ENCODE measurements around the gene BTBD6.

The BTBD6 gene

GRCh38 chr14:105248368-105249181 lies at the start of gene BTBD6:
BTBD6 (plus strand) TSS chr14:105248533; CDS start chr14:105248712, 179 bp downstream.
- peak; percentile 74 to 77 for DNase-seq (ENCODE audit: low read depth in 1 of 2, low spot score in 1 of 2)

DNA sequence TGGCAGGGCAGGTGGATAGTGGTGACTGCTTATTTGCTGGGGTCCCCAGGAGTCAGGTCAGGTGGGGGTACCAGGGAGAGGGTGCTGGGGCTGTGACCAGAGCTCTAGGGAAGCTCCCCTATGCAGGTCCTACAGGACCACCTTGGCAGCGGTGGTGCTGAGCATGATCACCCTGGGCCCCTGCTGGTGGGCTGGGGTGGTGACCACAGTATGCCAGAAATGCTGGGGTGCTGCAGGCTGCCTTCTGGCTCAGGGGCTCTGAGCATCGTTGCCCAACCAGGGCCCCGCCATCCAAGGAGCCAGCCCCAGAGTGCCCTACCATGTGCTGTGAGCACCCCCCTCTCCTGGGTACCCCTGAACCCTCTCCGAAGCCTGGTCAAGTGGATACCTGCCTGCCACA lies 49.7 kb upstream of the BTBD6 start:
- no peak for DNase-seq (ENCODE audit: low read depth in 1 of 2, low spot score in 1 of 2)

DNA sequence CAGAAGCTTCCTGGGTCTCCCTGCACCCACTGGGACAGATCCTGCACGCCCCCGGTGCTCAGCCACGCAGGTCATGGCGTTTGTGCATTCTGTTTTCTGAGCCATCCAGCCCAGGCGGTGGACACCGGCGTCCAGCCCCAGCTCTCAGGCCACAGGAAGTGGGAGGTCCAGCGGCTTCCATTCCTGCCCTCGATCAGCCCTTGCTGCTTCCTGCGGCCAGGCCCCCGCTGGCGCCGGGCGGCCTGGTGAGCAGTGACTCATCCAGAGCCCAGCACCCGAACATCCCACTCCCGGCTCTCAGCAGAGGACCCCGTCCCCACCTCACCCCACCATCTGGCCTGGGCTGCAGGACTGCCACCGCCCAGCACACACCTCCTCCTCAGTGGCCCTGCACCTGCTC lies 49.2 kb upstream of the BTBD6 start:
- DNase-seq (ENCODE audit: low read depth in 1 of 2, low spot score in 1 of 2), result no peak

DNA sequence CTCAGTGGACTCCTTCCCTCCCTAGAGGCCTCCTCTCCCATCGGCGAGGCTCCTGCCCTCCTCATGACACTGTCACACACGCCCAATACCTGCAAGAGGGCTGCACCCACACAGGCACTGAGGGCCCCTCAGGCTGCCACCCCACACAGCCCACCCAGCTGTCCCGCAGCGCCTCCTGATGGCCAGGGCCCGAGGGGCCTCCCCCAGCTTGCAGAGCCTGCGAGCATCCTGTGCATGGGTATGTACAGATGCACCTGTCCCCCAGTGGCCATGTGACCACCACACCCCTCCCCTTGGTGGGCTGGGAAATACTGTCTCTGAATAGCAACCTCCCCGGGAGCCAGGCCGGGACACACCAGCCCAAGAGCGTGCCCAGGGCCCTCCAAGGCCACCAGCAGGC lies 48.3 kb upstream of the BTBD6 start:
- DNase-seq (ENCODE audit: low read depth in 1 of 2, low spot score in 1 of 2), result no peak

DNA sequence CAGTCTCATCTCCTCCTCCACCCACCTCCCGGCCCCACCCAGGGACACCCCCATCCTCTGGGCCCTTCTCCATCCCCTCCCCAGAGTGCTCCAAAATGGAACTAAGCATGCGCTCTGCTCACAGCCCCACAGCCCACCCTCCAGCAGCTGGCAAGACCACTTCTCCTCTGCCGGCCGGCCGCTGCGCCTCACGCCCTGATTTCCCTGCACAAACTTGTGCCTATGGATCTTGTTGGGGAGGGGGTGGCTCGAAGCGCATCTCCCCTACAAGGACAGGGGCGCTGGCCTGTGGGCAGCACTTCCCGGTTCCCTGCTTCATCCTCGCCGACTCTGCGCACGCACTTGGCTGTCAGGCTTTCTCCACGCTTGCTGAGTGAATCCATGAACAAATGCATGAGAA lies 47.7 kb upstream of the BTBD6 start:
- no peak for DNase-seq (ENCODE audit: low read depth in 1 of 2, low spot score in 1 of 2)

- no peak for DNase-seq (ENCODE audit: low read depth in 1 of 2, low spot score in 1 of 2)
Measured at GRCh38 chr14:105201156-105201924, 47.0 kb upstream of the BTBD6 start.

GRCh38 chr14:105201925-105202513 lies 46.3 kb upstream of the BTBD6 start:
- no peak for DNase-seq (ENCODE audit: low read depth in 1 of 2, low spot score in 1 of 2)

DNA sequence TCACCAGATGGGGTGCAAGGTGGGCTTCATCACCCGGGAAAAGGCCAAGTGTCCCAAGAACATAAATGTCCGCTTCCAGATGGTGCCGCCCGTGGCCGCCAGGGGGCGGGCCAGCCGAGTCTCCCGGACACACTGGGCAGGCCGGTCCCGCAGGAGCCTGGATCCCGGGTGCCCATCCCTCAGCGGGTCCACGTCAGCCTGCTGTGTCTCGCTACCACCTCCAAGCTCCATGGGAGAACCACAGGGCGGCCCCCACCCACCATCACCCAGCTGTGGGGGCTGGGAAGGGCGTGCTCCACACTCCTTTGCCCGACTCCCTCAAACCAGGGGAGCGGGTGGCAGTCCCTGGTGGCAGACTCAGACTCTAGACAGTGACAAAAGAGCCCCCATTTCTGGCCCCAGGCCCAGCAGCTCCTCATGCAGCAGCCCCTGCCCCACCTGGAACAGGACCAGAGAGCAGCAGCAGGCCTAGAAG lies 45.2 kb upstream of the BTBD6 start:
- peak in 1 of 2 donors; percentile 45 for DNase-seq (ENCODE audit: low read depth in 1 of 2, low spot score in 1 of 2)

- DNase-seq (ENCODE audit: low read depth in 1 of 2, low spot score in 1 of 2), result no peak
Measured at GRCh38 chr14:105203701-105204100, 44.6 kb upstream of the BTBD6 start.

- no peak for DNase-seq (ENCODE audit: low read depth in 1 of 2, low spot score in 1 of 2)
Measured at GRCh38 chr14:105204206-105204930, 44.0 kb upstream of the BTBD6 start.

GRCh38 chr14:105204931-105205672 lies 43.2 kb upstream of the BTBD6 start:
- no peak for DNase-seq (ENCODE audit: low read depth in 1 of 2, low spot score in 1 of 2)

- DNase-seq (ENCODE audit: low read depth in 1 of 2, low spot score in 1 of 2), result no peak
Measured at GRCh38 chr14:105205673-105206208, 42.6 kb upstream of the BTBD6 start.

GRCh38 chr14:105206873-105207272 lies 41.5 kb upstream of the BTBD6 start:
- no peak for DNase-seq (ENCODE audit: low read depth in 1 of 2, low spot score in 1 of 2)

- no peak for DNase-seq (ENCODE audit: low read depth in 1 of 2, low spot score in 1 of 2)
Measured at GRCh38 chr14:105207460-105207901, 40.9 kb upstream of the BTBD6 start.

GRCh38 chr14:105207996-105208737 lies 40.2 kb upstream of the BTBD6 start:
- no peak for DNase-seq (ENCODE audit: low read depth in 1 of 2, low spot score in 1 of 2)

- DNase-seq (ENCODE audit: low read depth in 1 of 2, low spot score in 1 of 2), result no peak
Measured at GRCh38 chr14:105208738-105209075, 39.6 kb upstream of the BTBD6 start.

DNA sequence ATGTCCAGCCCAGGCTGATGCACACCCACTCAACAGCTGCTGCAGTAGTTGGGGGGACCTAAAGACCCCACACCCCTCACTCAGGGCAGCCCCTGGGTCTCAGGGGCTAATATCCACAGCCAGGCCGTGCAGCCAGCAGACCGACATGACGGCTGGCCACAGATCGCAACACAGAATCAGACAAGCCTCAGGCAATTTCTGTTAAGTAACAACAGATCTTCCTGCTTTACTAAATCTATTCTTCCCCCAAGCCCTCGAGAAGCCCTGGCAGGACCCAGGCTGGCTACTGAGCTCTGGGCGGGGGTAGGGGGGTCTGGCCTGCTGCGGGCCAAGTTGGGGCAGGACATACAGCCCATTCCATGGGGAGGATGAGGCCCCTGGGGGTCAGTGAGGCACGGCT lies 39.2 kb upstream of the BTBD6 start:
- no peak for DNase-seq (ENCODE audit: low read depth in 1 of 2, low spot score in 1 of 2)

GRCh38 chr14:105209646-105210045 lies 38.7 kb upstream of the BTBD6 start:
- no peak for DNase-seq (ENCODE audit: low read depth in 1 of 2, low spot score in 1 of 2)

DNA sequence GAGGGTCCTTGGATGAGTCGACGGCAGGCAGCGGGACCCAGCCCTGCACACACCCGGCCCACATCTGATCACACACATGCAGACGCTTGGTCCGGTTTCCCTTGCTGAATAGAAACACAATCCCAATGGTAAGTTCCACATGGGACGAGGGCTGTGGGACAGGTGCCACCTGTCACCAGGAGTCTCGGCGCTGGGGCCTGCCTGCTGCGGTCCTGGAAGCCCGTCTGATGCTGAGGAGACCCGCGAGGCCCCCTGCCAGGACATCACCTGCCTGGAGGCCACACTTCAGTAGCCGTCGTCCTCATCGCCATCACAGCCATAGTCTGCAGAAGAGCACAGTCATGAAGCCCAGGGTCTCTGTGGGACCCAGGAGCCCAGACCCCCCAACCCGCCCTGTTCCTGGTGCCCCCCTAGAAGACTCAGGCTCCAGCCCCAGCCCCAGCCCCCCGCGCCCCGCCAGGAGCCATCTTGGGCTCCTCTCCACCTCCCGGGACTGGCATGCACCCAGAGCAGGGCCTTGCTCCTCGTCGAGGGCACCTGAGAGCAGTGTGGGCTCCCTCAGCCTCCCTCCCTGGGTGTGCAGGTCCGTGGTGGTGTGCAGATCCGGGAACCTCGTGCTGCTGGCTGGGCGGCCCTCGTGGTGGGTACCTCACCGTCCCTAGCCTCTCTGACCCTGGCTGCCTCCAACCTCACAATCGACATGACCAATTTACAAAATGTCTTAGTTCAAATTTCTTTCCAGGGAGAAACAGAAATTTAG lies 37.9 kb upstream of the BTBD6 start:
- DNase-seq (ENCODE audit: low read depth in 1 of 2, low spot score in 1 of 2), result no peak
